GM21423 (cell line): ENCODE results near the gene EXOSC7.
"Not testable (repeated sequence)": the region's sequence is repeated elsewhere in the genome, so short reads cannot be mapped to it uniquely, and the experiment has no call there.

ENCODE experiments used
- ATAC-seq: cut with Tn5 transposase; IDR thresholded peaks from one replicate; pipeline ENCODE4 v1.9.1; 2021; ENCODE audit warnings: mild to moderate bottlenecking, moderate library complexity; ENCODE audit not compliant: unreplicated experiment

The EXOSC7 gene

GRCh38 chr3:44961888-44962287 is 14.2 kb upstream of the EXOSC7 start:
- ATAC-seq, result no peak

GRCh38 chr3:44962621-44963393 is 13.2 kb upstream of the EXOSC7 start:
- ATAC-seq, result no peak

- ATAC-seq, result no peak
These were observed 12.3 kb upstream of the EXOSC7 start for GRCh38 chr3:44963571-44964325.

GRCh38 chr3:44965165-44965564 is 10.9 kb upstream of the EXOSC7 start:
- no peak for ATAC-seq

- ATAC-seq, result no peak
These were observed 9.2 kb upstream of the EXOSC7 start for GRCh38 chr3:44966795-44967278.

- ATAC-seq, result no peak
These were observed 7.6 kb upstream of the EXOSC7 start for GRCh38 chr3:44968447-44968858.

GRCh38 chr3:44969154-44969827 is 6.8 kb upstream of the EXOSC7 start:
- no peak for ATAC-seq

- ATAC-seq, result no peak
These were observed 6.2 kb upstream of the EXOSC7 start for GRCh38 chr3:44969828-44970179.

- no peak for ATAC-seq
These were observed 5.0 kb upstream of the EXOSC7 start for GRCh38 chr3:44970926-44971490.

- ATAC-seq, result no peak
These were observed 1.6 kb upstream of the EXOSC7 start for GRCh38 chr3:44974416-44974815.

GRCh38 chr3:44981220-44981619 is 5.2 kb downstream of the EXOSC7 start:
- ATAC-seq, result no peak

- no peak for ATAC-seq
These were observed 5.7 kb downstream of the EXOSC7 start for GRCh38 chr3:44981751-44982150.

- ATAC-seq, result no peak
These were observed 6.8 kb downstream of the EXOSC7 start for GRCh38 chr3:44982817-44983216.

GRCh38 chr3:44983484-44983941 is 7.5 kb downstream of the EXOSC7 start:
- ATAC-seq, result no peak

- ATAC-seq, result peak; percentile 56
These were observed 8.3 kb downstream of the EXOSC7 start for GRCh38 chr3:44984335-44984734.

- not testable (repeated sequence) for ATAC-seq
These were observed 10.3 kb downstream of the EXOSC7 start for GRCh38 chr3:44986330-44986729.

GRCh38 chr3:44987332-44987731 is 11.3 kb downstream of the EXOSC7 start:
- no peak for ATAC-seq

- no peak for ATAC-seq
These were observed 12.0 kb downstream of the EXOSC7 start for GRCh38 chr3:44988073-44988472.

GRCh38 chr3:44989141-44989540 is 13.1 kb downstream of the EXOSC7 start:
- ATAC-seq, result no peak

- no peak for ATAC-seq
These were observed 13.8 kb downstream of the EXOSC7 start for GRCh38 chr3:44989636-44990373.

- ATAC-seq, result no peak
These were observed 15.3 kb downstream of the EXOSC7 start for GRCh38 chr3:44991326-44991725.
